WTC11 (cell line): ENCODE measurements around the gene CS. TPM values are rescaled to one million over a fixed set of nuclear protein-coding genes. Genes with fewer than 3 reads are reported as not detected.
A peak's percentile ranks its signal among the peaks of the same experiment; 100 is the strongest.

Experiments
- ATAC-seq: fragments of 200-7000 bp; cut with Tn5 transposase; 2 replicates; pipeline ENCODE4 v1.10.0; 2021; ENCODE audit warnings: mild to moderate bottlenecking, moderate library complexity
- CTCF ChIA-PET: fragments of 300-600 bp; sonication (Branson Sonifier 250); formaldehyde crosslinking; loops from one replicate; lab custom pipeline; 2021; ENCODE audit warnings: antibody characterized with exemption; lab: Charles Lee
- POLR2A ChIA-PET: fragments of 350-600 bp; sonication (Branson Sonifier 250); formaldehyde crosslinking; loops from one replicate; lab custom pipeline; 2021; ENCODE audit warnings: antibody characterized with exemption; lab: Charles Lee
- DNase-seq: peaks from one replicate; pipeline ENCODE4 v3.0.0; 2021; ENCODE audit warnings: low spot score
- H3K27ac Mint-ChIP-seq: 2 replicates; pipeline ENCODE4 v1.8.0; 2021; ENCODE audit warnings: mixed read lengths
- H3K27me3 Mint-ChIP-seq: 2 replicates; pipeline ENCODE4 v1.8.0; 2021; ENCODE audit warnings: low read depth, mild to moderate bottlenecking, moderate library complexity, mixed read lengths
- H3K36me3 Mint-ChIP-seq: 2 replicates; pipeline ENCODE4 v1.8.0; 2021; ENCODE audit warnings: mixed read lengths
- H3K4me1 Mint-ChIP-seq: 2 replicates; pipeline ENCODE4 v1.8.0; 2022; ENCODE audit warnings: mixed read lengths
- H3K4me3 Mint-ChIP-seq: 2 replicates; pipeline ENCODE4 v1.8.0; 2021; ENCODE audit warnings: mild to moderate bottlenecking, moderate library complexity, mixed read lengths
- H3K9me3 Mint-ChIP-seq: 2 replicates; pipeline ENCODE4 v1.8.0; 2021; ENCODE audit warnings: mixed read lengths
- FOXP1 ChIP-seq: sonication (generic); formaldehyde crosslinking; IDR thresholded peaks from 2 replicates; pipeline ENCODE4 v1.8.0; 2022; ENCODE audit warnings: missing genetic modification reagents, mild to moderate bottlenecking, moderate library complexity, borderline replicate concordance
- JUN ChIP-seq: sonication (generic); formaldehyde crosslinking; IDR thresholded peaks from 2 replicates; pipeline ENCODE4 v1.8.0; 2023; ENCODE audit warnings: mild to moderate bottlenecking, missing genetic modification reagents
- MXD4 ChIP-seq: fragments of 250-450 bp; sonication (Bioruptor Pico); IDR thresholded peaks from 2 replicates; pipeline ENCODE4 v1.8.0; 2021; ENCODE audit warnings: mild to moderate bottlenecking, moderate library complexity, borderline replicate concordance
- RELA ChIP-seq: sonication (generic); formaldehyde crosslinking; IDR thresholded peaks from 2 replicates; pipeline ENCODE4 v1.8.1; 2022; ENCODE audit warnings: missing genetic modification reagents, mild to moderate bottlenecking, borderline replicate concordance
- RORB ChIP-seq: fragments of 250-450 bp; sonication (Bioruptor Pico); IDR thresholded peaks from 2 replicates; pipeline ENCODE4 v1.9.0; 2021; ENCODE audit warnings: mild to moderate bottlenecking
- ZNF263 ChIP-seq: sonication (generic); formaldehyde crosslinking; IDR thresholded peaks from 2 replicates; pipeline ENCODE4 v1.8.1; 2022; ENCODE audit warnings: low read depth, mild to moderate bottlenecking, moderate library complexity, missing genetic modification reagents
- ZNF317 ChIP-seq: sonication (generic); formaldehyde crosslinking; IDR thresholded peaks from 2 replicates; pipeline ENCODE4 v1.8.1; 2023; ENCODE audit warnings: low read depth, mild to moderate bottlenecking, moderate library complexity, missing genetic modification reagents, borderline replicate concordance
- ZNF671 ChIP-seq: fragments of 250-450 bp; sonication (Bioruptor Pico); IDR thresholded peaks from 2 replicates; pipeline ENCODE4 v1.8.0; 2021; ENCODE audit warnings: mild to moderate bottlenecking
- total RNA-seq: library from RNA; stranded (reverse); gene quantifications from 3 replicates; pipeline ENCODE4 v1.2.3, GENCODE V29; 2021
- TF ChIP-seq, protein P1 (sequence below): fragments of 250-450 bp; sonication (Bioruptor Pico); IDR thresholded peaks from 2 replicates; pipeline ENCODE4 v1.9.0; 2021; ENCODE audit warnings: mild to moderate bottlenecking
- TF ChIP-seq, protein P2 (sequence below): fragments of 250-450 bp; sonication (Bioruptor Pico); IDR thresholded peaks from 2 replicates; pipeline ENCODE4 v1.9.0; 2021; ENCODE audit warnings: mild to moderate bottlenecking
- TF ChIP-seq, protein P3 (sequence below): sonication (generic); formaldehyde crosslinking; IDR thresholded peaks from 2 replicates; pipeline ENCODE4 v1.8.1; 2023; ENCODE audit warnings: mild to moderate bottlenecking, missing genetic modification reagents
- TF ChIP-seq, protein P4 (sequence below): sonication (generic); formaldehyde crosslinking; IDR thresholded peaks from 2 replicates; pipeline ENCODE4 v1.8.1; 2023; ENCODE audit warnings: mild to moderate bottlenecking, missing genetic modification reagents, borderline replicate concordance
- TF ChIP-seq, protein P5 (sequence below): fragments of 250-450 bp; sonication (Bioruptor Pico); IDR thresholded peaks from 2 replicates; pipeline ENCODE4 v1.9.0; 2021; ENCODE audit warnings: mild to moderate bottlenecking, borderline replicate concordance
- TF ChIP-seq, protein P6 (sequence below): sonication (generic); formaldehyde crosslinking; IDR thresholded peaks from 2 replicates; pipeline ENCODE4 v1.8.0; 2022; ENCODE audit warnings: missing genetic modification reagents

CS gene
- total RNA-seq, 1 experiment from 2014 or later, result 275 TPM

DNA sequence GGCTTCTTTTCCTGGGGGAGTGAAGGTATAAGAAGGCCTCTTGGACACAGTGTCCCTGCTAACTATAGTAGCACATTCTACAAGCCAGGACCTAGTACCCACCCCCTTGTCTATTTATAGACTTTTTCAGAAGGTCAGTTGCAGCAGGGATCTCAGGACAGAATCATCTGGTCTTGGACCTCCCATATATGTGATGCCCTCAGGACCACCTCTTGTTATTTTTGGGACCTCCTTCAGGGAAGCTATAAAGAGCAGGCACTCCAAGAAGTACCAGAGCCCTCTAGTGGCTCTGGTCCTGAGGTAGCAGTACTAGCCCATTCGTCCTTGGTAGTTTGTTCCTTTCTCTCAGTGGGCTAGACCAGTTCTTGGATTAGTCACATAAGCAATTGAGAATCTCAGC, 29.1 kb downstream of the CS start:
- H3K27me3 Mint-ChIP-seq, result no peaks in the 10 kb centered on the region
- TF ChIP-seq, protein P1, sequence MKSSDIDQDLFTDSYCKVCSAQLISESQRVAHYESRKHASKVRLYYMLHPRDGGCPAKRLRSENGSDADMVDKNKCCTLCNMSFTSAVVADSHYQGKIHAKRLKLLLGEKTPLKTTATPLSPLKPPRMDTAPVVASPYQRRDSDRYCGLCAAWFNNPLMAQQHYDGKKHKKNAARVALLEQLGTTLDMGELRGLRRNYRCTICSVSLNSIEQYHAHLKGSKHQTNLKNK, result no peak
- TF ChIP-seq, protein P2, sequence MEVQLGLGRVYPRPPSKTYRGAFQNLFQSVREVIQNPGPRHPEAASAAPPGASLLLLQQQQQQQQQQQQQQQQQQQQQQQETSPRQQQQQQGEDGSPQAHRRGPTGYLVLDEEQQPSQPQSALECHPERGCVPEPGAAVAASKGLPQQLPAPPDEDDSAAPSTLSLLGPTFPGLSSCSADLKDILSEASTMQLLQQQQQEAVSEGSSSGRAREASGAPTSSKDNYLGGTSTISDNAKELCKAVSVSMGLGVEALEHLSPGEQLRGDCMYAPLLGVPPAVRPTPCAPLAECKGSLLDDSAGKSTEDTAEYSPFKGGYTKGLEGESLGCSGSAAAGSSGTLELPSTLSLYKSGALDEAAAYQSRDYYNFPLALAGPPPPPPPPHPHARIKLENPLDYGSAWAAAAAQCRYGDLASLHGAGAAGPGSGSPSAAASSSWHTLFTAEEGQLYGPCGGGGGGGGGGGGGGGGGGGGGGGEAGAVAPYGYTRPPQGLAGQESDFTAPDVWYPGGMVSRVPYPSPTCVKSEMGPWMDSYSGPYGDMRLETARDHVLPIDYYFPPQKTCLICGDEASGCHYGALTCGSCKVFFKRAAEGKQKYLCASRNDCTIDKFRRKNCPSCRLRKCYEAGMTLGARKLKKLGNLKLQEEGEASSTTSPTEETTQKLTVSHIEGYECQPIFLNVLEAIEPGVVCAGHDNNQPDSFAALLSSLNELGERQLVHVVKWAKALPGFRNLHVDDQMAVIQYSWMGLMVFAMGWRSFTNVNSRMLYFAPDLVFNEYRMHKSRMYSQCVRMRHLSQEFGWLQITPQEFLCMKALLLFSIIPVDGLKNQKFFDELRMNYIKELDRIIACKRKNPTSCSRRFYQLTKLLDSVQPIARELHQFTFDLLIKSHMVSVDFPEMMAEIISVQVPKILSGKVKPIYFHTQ (CRISPR knock-in tag), result no peak
- no peak for TF ChIP-seq ZNF671
- TF ChIP-seq, protein P3, sequence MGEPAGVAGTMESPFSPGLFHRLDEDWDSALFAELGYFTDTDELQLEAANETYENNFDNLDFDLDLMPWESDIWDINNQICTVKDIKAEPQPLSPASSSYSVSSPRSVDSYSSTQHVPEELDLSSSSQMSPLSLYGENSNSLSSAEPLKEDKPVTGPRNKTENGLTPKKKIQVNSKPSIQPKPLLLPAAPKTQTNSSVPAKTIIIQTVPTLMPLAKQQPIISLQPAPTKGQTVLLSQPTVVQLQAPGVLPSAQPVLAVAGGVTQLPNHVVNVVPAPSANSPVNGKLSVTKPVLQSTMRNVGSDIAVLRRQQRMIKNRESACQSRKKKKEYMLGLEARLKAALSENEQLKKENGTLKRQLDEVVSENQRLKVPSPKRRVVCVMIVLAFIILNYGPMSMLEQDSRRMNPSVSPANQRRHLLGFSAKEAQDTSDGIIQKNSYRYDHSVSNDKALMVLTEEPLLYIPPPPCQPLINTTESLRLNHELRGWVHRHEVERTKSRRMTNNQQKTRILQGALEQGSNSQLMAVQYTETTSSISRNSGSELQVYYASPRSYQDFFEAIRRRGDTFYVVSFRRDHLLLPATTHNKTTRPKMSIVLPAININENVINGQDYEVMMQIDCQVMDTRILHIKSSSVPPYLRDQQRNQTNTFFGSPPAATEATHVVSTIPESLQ (CRISPR knock-in tag), result no peak
- DNase-seq (no peak), ATAC-seq (peak; percentile 24)
- no peak overlapping the region; the same call in 1 of the 2 replicates for H3K27ac Mint-ChIP-seq
- peaks cover 11% of the 10 kb centered on the region for H3K4me1 Mint-ChIP-seq
- H3K9me3 Mint-ChIP-seq, result no peaks in the 10 kb centered on the region
- ChIA-PET POLR2A (no interaction called here), CTCF (interaction anchor here (0.6 to 1.2 kb wide), 7 partner anchors 13 to 193 kb away, joined by 3 to 10 read pairs (median 4); partner anchors contain the start of genes ANKRD52, CNPY2, IL23A and SMARCC2)
- peaks cover 52% of the 10 kb centered on the region for H3K36me3 Mint-ChIP-seq
- H3K4me3 Mint-ChIP-seq, result no peak overlapping the region

DNA sequence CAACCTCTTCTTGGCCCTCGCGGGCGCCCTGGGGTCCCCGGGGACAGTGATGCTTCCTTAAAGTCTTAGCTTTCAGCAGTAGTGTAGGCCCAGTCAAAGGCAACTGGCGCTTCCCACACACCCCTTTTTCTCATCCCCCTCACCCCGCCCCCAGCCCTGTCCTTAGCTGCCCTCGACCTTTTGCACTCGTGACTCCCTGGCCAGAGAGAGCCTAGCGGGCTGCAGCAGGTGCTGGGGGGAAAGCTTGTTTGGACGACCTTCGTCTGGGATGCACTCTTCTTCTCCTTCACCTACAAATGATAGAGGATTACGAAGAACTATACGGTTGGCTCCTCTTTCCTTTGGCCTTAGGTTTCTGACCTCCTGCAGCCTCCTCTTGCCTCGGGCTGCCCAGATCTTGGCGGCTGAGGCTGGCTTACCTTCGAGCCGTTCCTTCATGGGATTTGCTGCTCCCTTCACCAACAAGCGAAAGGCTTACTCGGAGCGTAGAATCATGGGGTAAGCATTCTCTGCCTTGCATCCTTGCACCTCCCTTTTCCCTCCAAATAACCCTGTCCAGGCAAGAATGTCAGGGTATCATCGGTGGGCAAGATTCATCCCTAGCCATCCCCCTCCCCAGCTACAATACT, 32.6 kb downstream of the CS start:
- CTCF ChIA-PET, result interaction anchor here (0.8 to 3.9 kb wide), 21 partner anchors 8 to 367 kb away, joined by 3 to 66 read pairs (median 5); partner anchors contain the start of genes ANKRD52, CNPY2, ESYT1 and GLS2
- H3K27me3 Mint-ChIP-seq, result no peaks in the 10 kb centered on the region
- peak overlapping the region; percentile 84 for H3K4me3 Mint-ChIP-seq
- H3K36me3 Mint-ChIP-seq, result peaks cover 27% of the 10 kb centered on the region
- peaks cover 14% of the 10 kb centered on the region for H3K4me1 Mint-ChIP-seq
- H3K27ac Mint-ChIP-seq, result 0 out of 2 replicates have a peak overlapping the region, but pooled peaks have one; percentile 54
- H3K9me3 Mint-ChIP-seq, result no peaks in the 10 kb centered on the region
- POLR2A ChIA-PET, result interaction anchor here (0.8 to 2.4 kb wide), 9 partner anchors 9 to 181 kb away, joined by 3 to 13 read pairs (median 3); partner anchors contain the start of genes ANKRD52, RNF41, SMARCC2 and STAT2
- ATAC-seq, result peak; percentile 9
- DNase-seq, result peak; percentile 28
- no peak for TF ChIP-seq RORB (CRISPR knock-in tag)
- TF ChIP-seq, protein P4, sequence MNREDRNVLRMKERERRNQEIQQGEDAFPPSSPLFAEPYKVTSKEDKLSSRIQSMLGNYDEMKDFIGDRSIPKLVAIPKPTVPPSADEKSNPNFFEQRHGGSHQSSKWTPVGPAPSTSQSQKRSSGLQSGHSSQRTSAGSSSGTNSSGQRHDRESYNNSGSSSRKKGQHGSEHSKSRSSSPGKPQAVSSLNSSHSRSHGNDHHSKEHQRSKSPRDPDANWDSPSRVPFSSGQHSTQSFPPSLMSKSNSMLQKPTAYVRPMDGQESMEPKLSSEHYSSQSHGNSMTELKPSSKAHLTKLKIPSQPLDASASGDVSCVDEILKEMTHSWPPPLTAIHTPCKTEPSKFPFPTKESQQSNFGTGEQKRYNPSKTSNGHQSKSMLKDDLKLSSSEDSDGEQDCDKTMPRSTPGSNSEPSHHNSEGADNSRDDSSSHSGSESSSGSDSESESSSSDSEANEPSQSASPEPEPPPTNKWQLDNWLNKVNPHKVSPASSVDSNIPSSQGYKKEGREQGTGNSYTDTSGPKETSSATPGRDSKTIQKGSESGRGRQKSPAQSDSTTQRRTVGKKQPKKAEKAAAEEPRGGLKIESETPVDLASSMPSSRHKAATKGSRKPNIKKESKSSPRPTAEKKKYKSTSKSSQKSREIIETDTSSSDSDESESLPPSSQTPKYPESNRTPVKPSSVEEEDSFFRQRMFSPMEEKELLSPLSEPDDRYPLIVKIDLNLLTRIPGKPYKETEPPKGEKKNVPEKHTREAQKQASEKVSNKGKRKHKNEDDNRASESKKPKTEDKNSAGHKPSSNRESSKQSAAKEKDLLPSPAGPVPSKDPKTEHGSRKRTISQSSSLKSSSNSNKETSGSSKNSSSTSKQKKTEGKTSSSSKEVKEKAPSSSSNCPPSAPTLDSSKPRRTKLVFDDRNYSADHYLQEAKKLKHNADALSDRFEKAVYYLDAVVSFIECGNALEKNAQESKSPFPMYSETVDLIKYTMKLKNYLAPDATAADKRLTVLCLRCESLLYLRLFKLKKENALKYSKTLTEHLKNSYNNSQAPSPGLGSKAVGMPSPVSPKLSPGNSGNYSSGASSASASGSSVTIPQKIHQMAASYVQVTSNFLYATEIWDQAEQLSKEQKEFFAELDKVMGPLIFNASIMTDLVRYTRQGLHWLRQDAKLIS (CRISPR knock-in tag), result no peak
- TF ChIP-seq, protein P5, sequence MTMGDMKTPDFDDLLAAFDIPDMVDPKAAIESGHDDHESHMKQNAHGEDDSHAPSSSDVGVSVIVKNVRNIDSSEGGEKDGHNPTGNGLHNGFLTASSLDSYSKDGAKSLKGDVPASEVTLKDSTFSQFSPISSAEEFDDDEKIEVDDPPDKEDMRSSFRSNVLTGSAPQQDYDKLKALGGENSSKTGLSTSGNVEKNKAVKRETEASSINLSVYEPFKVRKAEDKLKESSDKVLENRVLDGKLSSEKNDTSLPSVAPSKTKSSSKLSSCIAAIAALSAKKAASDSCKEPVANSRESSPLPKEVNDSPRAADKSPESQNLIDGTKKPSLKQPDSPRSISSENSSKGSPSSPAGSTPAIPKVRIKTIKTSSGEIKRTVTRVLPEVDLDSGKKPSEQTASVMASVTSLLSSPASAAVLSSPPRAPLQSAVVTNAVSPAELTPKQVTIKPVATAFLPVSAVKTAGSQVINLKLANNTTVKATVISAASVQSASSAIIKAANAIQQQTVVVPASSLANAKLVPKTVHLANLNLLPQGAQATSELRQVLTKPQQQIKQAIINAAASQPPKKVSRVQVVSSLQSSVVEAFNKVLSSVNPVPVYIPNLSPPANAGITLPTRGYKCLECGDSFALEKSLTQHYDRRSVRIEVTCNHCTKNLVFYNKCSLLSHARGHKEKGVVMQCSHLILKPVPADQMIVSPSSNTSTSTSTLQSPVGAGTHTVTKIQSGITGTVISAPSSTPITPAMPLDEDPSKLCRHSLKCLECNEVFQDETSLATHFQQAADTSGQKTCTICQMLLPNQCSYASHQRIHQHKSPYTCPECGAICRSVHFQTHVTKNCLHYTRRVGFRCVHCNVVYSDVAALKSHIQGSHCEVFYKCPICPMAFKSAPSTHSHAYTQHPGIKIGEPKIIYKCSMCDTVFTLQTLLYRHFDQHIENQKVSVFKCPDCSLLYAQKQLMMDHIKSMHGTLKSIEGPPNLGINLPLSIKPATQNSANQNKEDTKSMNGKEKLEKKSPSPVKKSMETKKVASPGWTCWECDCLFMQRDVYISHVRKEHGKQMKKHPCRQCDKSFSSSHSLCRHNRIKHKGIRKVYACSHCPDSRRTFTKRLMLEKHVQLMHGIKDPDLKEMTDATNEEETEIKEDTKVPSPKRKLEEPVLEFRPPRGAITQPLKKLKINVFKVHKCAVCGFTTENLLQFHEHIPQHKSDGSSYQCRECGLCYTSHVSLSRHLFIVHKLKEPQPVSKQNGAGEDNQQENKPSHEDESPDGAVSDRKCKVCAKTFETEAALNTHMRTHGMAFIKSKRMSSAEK (CRISPR knock-in tag), result no peak
- TF ChIP-seq ZNF263 (CRISPR knock-in tag), result no peak
- TF ChIP-seq JUN (CRISPR knock-in tag), result no peak
- TF ChIP-seq, protein P1, result no peak
- TF ChIP-seq, protein P6, sequence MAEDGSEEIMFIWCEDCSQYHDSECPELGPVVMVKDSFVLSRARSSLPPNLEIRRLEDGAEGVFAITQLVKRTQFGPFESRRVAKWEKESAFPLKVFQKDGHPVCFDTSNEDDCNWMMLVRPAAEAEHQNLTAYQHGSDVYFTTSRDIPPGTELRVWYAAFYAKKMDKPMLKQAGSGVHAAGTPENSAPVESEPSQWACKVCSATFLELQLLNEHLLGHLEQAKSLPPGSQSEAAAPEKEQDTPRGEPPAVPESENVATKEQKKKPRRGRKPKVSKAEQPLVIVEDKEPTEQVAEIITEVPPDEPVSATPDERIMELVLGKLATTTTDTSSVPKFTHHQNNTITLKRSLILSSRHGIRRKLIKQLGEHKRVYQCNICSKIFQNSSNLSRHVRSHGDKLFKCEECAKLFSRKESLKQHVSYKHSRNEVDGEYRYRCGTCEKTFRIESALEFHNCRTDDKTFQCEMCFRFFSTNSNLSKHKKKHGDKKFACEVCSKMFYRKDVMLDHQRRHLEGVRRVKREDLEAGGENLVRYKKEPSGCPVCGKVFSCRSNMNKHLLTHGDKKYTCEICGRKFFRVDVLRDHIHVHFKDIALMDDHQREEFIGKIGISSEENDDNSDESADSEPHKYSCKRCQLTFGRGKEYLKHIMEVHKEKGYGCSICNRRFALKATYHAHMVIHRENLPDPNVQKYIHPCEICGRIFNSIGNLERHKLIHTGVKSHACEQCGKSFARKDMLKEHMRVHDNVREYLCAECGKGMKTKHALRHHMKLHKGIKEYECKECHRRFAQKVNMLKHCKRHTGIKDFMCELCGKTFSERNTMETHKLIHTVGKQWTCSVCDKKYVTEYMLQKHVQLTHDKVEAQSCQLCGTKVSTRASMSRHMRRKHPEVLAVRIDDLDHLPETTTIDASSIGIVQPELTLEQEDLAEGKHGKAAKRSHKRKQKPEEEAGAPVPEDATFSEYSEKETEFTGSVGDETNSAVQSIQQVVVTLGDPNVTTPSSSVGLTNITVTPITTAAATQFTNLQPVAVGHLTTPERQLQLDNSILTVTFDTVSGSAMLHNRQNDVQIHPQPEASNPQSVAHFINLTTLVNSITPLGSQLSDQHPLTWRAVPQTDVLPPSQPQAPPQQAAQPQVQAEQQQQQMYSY (CRISPR knock-in tag), result no peak
- no peak for TF ChIP-seq ZNF317 (CRISPR knock-in tag)
- no peak for TF ChIP-seq FOXP1 (CRISPR knock-in tag)
- no peak for TF ChIP-seq MXD4 (CRISPR knock-in tag)
- TF ChIP-seq RELA (CRISPR knock-in tag), result no peak
